SU-DHL-6 (cell line): ENCODE measurements around the gene NKTR.

Source experiments
- H2AFZ ChIP-seq: fragments of 200-600 bp; sonication (generic); 2 replicates; pipeline ENCODE4 v1.6.1; 2014; ENCODE audit warnings: low read depth, mild to moderate bottlenecking, moderate library complexity, mixed read lengths, antibody characterized with exemption, low read length; ENCODE audit not compliant: severe bottlenecking
- H3F3A ChIP-seq: fragments of 200-600 bp; shearing (Covaris generic); 2 replicates; pipeline ENCODE4 v1.6.0; 2016; ENCODE audit warnings: antibody characterized with exemption, mild to moderate bottlenecking; ENCODE audit not compliant: insufficient read depth
- H3K27ac ChIP-seq: fragments of 200-600 bp; sonication (generic); 2 replicates; pipeline ENCODE4 v1.5.1; 2016; ENCODE audit warnings: low read depth, mild to moderate bottlenecking, low read length, moderate library complexity, mixed read lengths
- H3K27me3 ChIP-seq: fragments of 200-600 bp; sonication (generic), shearing (Covaris generic); 2 replicates; pipeline ENCODE4 v1.6.0; 2014; ENCODE audit warnings: mild to moderate bottlenecking, low read length
- H3K36me3 ChIP-seq: fragments of 200-600 bp; sonication (generic); 2 replicates; pipeline ENCODE4 v1.6.1; 2014; ENCODE audit warnings: mild to moderate bottlenecking, low read length, mixed read lengths
- H3K4me2 ChIP-seq: fragments of 300-600, 200-600 bp; shearing (Covaris generic), sonication (generic); 2 replicates; pipeline ENCODE4 v1.6.0; 2014; ENCODE audit warnings: low read length, low read depth, mild to moderate bottlenecking; ENCODE audit not compliant: poor library complexity, severe bottlenecking
- H3K4me3 ChIP-seq: fragments of 200-600 bp; sonication (generic); 2 replicates; pipeline ENCODE4 v1.5.1; 2014; ENCODE audit warnings: antibody characterized with exemption, low read length, mild to moderate bottlenecking, mixed read lengths; ENCODE audit not compliant: insufficient read depth, poor library complexity, severe bottlenecking
- H3K79me2 ChIP-seq: fragments of 200-600 bp; sonication (generic); 2 replicates; pipeline ENCODE4 v1.6.1; 2014; ENCODE audit warnings: mild to moderate bottlenecking, low read length, moderate library complexity; ENCODE audit not compliant: insufficient read depth
- H3K9ac ChIP-seq: fragments of 200-600 bp; sonication (generic); 2 replicates; pipeline ENCODE4 v1.7.0; 2014; ENCODE audit warnings: mild to moderate bottlenecking, low read length
- H3K9me2 ChIP-seq: fragments of 200-600 bp; sonication (generic); replicated peaks from 2 replicates; pipeline ENCODE4 v1.6.1; 2014; ENCODE audit warnings: low read length; ENCODE audit not compliant: insufficient read depth
- H3K9me3 ChIP-seq: fragments of 200-600 bp; sonication (generic); 2 replicates; pipeline ENCODE4 v1.6.1; 2014; ENCODE audit warnings: low read length, mixed read lengths; ENCODE audit not compliant: insufficient read depth
- H4K20me1 ChIP-seq: fragments of 200-600 bp; sonication (generic); 2 replicates; pipeline ENCODE4 v1.6.1; 2014; ENCODE audit warnings: low read depth, mild to moderate bottlenecking, antibody characterized with exemption, low read length, moderate library complexity, mixed read lengths
- CTCF ChIP-seq: fragments of 200-600 bp; sonication (generic); IDR thresholded peaks from one replicate; pipeline ENCODE4 v1.5.1; 2017; ENCODE audit warnings: antibody characterized with exemption, mild to moderate bottlenecking, low read length, moderate library complexity; ENCODE audit not compliant: insufficient read depth, poor library complexity, severe bottlenecking
- EZH2phosphoT487 ChIP-seq: fragments of 200-600 bp; sonication (generic), shearing (Covaris generic); conservative IDR thresholded peaks from 2 replicates; pipeline ENCODE4 v1.6.1; 2018; ENCODE audit warnings: mild to moderate bottlenecking, antibody characterized with exemption, low read length, moderate library complexity, mixed read lengths

The NKTR gene

GRCh38 chr3:42689421-42690014 is 89.0 kb downstream of the NKTR start:
- TF ChIP-seq EZH2phosphoT487 = no peak
- TF ChIP-seq CTCF = no peak
- no peaks in the 10 kb centered on the region for H3K27me3 ChIP-seq
- no peaks in the 10 kb centered on the region for H3K36me3 ChIP-seq

GRCh38 chr3:42690191-42690590 is 89.7 kb downstream of the NKTR start:
- no peaks in the 10 kb centered on the region for H3F3A ChIP-seq
- H2AFZ ChIP-seq = no peak overlapping the region
- no peak overlapping the region for H3K4me3 ChIP-seq

More at GRCh38 chr3:42689421-42690014, 89.0 kb downstream of the NKTR start:
- Histone ChIP-seq H3K9ac (no peak overlapping the region), H4K20me1 (no peaks in the 10 kb centered on the region), H3K9me2 (no peaks in the 10 kb centered on the region), H3K9me3 (no peaks in the 10 kb centered on the region), H3K79me2 (no peaks in the 10 kb centered on the region), H3K27ac (no peak overlapping the region), H3K4me3 (no peak overlapping the region), H3K4me2 (no peak overlapping the region), H2AFZ (no peak overlapping the region), H3F3A (no peaks in the 10 kb centered on the region)

GRCh38 chr3:42690766-42691680 is 90.5 kb downstream of the NKTR start:
- H4K20me1 ChIP-seq = no peaks in the 10 kb centered on the region
- no peaks in the 10 kb centered on the region for H3K9me3 ChIP-seq
- no peaks in the 10 kb centered on the region for H3K79me2 ChIP-seq
- H3K9ac ChIP-seq = no peak overlapping the region
- no peaks in the 10 kb centered on the region for H3K36me3 ChIP-seq
- H3K4me3 ChIP-seq = no peak overlapping the region
- H3K9me2 ChIP-seq = no peaks in the 10 kb centered on the region
- H3K4me2 ChIP-seq = no peak overlapping the region
- no peak overlapping the region for H3K27ac ChIP-seq
- no peaks in the 10 kb centered on the region for H3K27me3 ChIP-seq
- no peak for TF ChIP-seq CTCF
- no peak for TF ChIP-seq EZH2phosphoT487
- H3F3A ChIP-seq = no peaks in the 10 kb centered on the region
- H2AFZ ChIP-seq = no peak overlapping the region

More at GRCh38 chr3:42690191-42690590, 89.7 kb downstream of the NKTR start:
- no peaks in the 10 kb centered on the region for H3K36me3 ChIP-seq
- no peak overlapping the region for H3K9ac ChIP-seq
- H3K27ac ChIP-seq = no peak overlapping the region
- H3K9me2 ChIP-seq = no peaks in the 10 kb centered on the region
- H3K79me2 ChIP-seq = no peaks in the 10 kb centered on the region
- TF ChIP-seq EZH2phosphoT487 = no peak
- no peak for TF ChIP-seq CTCF
- H3K27me3 ChIP-seq = no peaks in the 10 kb centered on the region
- H3K9me3 ChIP-seq = no peaks in the 10 kb centered on the region
- no peak overlapping the region for H3K4me2 ChIP-seq
- H4K20me1 ChIP-seq = no peaks in the 10 kb centered on the region
